GM19395 (cell line): ENCODE measurements around the gene GON4L.
"Not testable (repeated sequence)": the region's sequence is repeated elsewhere in the genome, so short reads cannot be mapped to it uniquely, and the experiment has no call there.

Experiments used
- ATAC-seq: cut with Tn5 transposase; IDR thresholded peaks from one replicate; pipeline ENCODE4 v1.9.1; 2021; ENCODE audit warnings: mild to moderate bottlenecking, moderate library complexity; ENCODE audit not compliant: unreplicated experiment

The GON4L gene

DNA sequence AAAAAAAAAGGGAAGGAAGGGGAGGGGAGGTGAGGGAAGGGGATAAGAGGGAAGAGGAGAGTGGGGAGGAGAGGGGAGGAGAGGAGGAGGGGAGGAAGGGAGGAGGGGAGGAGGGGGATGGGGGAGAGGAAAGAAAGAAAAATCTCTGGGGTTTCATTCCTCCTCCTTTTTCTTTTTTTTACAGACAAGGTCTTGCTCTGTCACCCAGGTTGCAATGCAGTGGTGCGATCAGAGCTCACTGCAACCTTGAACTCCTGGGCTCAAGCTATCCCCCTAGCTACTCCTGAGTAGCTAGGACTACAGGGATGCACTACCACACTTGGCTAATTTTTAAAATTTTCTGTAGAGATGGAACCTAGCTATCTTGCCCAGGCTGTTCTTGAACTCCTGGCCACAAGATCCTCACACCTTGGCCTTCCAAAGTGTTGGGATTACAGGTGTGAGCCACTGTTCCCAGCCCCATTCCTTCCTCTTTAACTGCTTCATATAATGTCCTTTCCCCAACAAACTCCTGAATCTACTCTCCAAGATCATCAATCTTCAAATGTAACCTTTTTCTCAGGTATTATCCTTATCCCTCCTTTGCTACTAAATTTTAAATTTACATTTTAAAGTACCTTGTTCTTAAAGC, 23.2 kb downstream of the GON4L start:
- no peak for ATAC-seq

DNA sequence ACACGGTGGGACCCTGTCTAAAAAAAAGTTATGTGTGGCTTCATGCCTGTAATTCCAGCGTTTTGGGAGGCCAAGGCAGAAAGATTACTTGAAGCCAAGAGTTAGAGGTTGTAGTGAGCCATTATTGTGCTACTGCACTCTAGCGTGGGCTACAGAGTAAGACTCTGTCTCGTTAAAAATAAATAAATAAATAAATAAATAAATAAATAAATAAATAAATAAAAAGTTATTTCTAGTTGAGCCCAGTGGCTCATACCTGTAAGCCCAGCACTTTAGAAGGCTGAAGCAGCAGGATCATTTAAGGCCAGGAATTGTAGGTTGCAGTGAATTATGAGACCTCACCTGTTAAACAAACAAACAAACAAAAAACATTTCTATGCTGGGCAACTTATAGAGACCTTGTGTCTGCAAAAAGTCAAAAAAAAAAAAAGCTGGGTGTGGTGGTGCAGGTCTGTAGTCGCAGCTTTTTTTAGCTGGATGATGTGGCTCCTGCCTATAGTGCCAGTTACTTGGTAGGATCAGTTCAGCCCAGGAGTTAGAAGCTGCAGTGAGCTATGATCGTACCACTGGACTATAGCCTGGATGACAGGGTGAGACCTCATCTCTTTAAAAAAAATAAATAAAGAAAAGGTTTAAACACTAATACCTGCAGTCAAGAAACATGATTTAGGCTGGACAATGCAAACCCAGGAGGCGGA, 25.6 kb downstream of the GON4L start:
- no peak for ATAC-seq

- ATAC-seq = no peak
These were observed 29.6 kb downstream of the GON4L start for GRCh38 chr1:155827450-155827849.

DNA sequence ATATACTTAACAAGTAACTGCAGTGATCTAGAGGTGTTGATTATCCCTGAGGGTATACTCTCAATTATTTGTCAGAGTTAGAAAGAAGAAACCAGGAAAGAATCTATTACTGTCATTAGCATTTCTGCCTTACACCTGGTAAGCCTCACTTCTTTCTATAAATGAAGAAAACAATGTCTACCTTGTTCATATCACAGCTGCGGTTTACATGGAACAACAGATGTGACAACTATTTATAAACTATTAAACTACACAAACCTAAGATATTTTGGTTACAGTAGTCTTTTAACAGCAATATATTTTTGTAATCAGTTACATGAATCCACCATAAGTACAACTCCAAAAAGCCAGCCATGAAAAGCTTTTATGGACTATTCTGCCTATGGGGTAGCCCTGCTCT, 40.7 kb downstream of the GON4L start:
- ATAC-seq = no peak

GRCh38 chr1:155813672-155814071, 43.3 kb downstream of the GON4L start:
- ATAC-seq = no peak

DNA sequence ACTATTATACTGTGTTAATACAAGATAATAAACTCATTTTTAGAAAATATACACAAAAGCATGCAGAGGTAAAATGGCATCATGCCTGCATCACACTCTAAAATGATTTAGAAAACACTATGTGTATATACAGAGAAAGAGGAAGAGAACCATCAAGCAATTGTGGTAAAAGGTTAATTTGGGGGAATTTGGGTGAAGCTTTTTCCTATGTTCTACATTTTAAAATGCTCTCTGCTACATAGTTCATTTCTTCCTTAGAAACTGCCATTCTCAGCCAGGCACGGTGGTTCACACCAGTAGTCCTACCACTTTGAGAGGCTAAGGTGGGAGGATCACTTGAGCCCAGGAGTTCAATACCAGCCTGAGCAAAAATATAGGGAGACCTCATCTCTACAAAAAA, 44.1 kb downstream of the GON4L start:
- ATAC-seq = no peak

- no peak for ATAC-seq
These were observed 47.9 kb downstream of the GON4L start for GRCh38 chr1:155809088-155809487.

- ATAC-seq = no peak
These were observed 55.9 kb downstream of the GON4L start for GRCh38 chr1:155801149-155801548.

DNA sequence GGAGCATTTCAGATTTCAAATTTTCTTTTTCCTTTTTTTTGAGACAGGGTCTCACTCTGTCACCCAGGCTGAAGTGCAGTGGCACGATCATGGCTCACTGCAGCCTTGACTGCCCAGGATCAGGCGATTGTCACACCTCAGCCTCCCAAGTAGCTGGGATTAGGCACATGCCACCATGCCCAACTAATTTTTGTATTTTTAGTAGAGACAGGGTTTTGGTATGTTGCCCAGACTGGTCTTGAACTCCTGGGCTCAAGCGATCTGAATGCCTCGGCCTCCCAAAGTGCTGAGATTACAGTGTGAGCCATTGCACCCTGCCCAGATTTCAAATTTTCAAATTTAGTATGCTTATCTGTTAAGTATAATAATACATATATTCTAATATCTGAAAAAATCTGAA, 61.4 kb downstream of the GON4L start:
- not testable (repeated sequence) for ATAC-seq

DNA sequence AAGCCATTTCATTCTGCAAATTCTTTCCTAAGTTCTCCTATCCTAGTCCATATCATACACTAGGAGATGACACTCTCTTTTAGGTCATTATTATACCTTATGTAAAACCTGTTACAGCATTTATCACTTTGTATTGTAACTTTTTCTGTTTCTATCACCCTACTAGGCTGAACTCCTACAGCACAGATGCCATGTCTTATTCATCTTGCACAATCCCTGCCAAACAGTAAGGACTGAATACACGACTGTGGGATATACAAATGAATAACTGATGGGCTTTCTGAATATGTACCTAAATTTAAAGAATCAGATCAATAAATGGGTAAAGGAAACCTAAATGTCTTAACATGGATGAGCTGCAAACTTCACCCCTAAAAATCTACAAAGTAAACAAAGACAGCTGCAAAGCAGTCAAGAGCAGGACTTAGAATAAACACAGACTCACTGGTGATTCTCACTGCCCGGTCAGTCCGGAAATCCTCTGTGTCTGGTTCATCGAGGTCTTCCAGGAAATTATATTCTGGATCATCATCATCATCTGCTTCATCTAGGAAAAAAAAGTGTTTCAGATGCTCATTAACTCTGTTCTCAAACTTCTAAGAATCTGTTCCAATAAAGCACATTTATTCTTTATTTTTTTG, 62.3 kb downstream of the GON4L start:
- ATAC-seq = no peak

DNA sequence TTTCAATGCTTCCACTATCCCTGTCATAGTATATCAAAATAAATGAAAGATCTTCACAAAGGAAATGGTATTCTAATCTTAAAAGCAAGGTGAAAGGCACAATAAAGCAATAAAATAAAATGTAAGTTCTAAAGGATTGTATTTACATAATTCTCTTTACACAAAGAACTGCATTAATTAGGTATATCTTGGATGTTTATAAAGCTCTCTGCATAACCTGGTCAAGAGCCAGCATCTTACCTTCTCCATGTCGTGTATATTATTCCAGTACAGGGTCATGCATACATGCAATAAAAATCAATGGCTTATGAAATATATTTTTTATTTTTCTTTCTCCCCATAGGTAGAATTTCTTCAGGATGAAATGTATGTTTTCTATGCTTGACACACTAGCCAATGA, 63.8 kb downstream of the GON4L start:
- no peak for ATAC-seq

DNA sequence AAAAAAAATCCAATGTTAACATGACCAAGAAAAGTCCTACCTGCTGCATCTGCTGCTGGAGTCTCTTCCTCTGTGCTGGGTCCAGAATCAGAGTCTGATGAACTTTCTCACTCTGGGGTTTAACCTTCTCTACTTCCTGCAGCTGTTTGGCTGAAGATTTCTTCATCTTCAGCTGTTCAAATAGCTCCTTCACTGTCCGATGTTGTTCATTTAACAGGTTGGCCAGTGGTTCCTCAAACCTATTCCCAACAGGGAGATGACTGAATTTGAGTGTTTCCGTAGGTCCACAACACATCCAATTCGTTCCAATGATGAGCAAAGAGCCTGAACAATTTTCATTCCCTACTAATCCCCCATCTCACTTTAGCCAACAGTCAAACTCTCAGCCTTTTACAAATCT, 79.4 kb downstream of the GON4L start:
- no peak for ATAC-seq

- ATAC-seq = no peak
These were observed 80.6 kb downstream of the GON4L start for GRCh38 chr1:155776414-155776813.

- ATAC-seq = no peak
These were observed 83.8 kb downstream of the GON4L start for GRCh38 chr1:155773221-155773620.

GRCh38 chr1:155769257-155769656, 87.8 kb downstream of the GON4L start:
- ATAC-seq = no peak

GRCh38 chr1:155767399-155767989, 89.5 kb downstream of the GON4L start:
- ATAC-seq = not testable (repeated sequence)

DNA sequence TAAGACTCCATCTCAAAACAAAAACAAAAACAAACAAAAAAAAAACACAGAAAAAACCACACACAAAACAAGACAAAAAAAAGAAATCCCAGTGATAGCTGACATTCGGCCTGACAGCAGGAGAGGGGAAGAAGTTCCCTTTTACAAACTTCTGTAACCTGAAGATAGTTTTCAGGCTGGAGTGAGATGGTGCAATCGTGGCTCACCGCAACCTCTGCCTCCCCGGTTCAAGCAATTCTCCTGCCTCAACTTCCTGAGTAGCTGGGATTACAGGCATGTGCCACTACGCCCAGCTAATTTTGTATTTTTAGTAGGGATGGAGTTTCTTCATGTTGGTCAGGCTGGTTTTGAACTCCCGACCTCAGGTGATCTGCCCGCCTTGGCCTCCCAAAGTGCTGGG, 93.0 kb downstream of the GON4L start:
- not testable (repeated sequence) for ATAC-seq

DNA sequence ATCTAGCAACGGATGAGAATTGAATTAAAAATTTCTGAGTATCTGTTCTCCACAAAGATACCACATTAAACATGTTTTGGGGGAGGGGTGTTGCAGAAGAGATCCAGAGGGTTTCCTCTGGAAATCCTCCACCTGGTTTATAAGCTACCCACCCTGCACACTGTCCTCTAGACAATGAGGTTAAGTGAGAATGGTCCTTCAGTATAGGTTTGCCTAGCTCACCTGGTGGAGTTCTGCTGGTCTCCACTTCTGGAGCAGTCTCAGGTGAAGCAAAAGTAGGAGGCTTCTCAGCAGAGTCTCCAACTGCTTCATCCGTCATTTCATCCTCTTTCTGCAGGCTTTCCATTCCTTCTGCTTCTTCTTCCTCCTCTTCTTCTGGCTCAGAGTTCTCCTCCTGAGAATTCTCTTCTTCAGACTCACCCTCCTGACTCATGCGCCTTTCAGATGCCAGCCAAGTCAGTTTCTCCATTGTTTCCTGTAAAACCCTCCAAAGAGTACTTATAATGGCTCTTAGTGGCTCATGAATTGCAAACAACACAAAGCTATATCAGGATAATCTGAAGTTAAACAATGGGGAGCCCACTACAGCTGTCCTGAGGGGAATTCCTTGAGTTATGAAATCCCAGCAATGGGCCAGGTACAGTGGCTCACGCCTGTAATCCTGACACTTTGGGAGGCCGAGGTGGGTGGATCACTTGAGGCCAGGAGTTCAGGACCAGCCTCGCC, 93.8 kb downstream of the GON4L start:
- ATAC-seq = not testable (repeated sequence)

GRCh38 chr1:155761736-155762405, 95.1 kb downstream of the GON4L start:
- ATAC-seq = no peak

DNA sequence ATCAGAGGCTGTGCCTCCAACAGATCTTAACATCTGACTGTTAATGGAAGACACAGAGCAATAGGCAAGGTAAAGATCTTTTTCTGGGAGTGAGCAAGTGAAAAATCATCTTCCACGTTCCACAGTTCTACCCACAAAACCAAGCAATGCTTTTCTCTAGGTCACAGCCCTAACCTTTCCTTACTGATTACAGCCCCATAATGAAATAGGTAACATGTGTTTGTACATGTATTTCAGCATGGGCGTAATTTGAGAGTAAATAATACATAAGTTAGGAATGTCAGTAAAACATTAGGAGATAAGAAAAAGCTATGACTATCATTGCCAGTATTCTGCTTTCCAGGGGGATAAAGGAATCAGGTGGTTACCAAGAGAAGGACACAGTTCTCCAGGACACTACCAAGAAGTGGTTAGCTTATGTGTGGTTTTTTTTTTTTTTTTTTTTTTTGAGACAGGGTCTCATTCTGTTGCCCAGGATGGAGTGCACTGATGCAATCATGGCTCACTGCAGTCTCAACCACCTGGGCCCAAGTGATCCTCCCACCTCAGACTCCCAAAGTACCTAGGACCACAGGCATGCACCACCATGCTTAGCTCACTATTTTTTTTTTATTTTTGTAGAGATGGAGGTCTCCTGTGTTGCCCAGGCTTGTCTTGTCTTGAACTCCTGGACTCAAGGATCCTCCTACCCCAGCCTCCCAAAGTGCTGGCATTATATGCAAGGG, 96.1 kb downstream of the GON4L start:
- no peak for ATAC-seq
